Natural killer cell (primary cell): ENCODE results near the gene NPLOC4. TPM values are rescaled to one million over a fixed set of nuclear protein-coding genes. Genes with fewer than 3 reads are reported as not detected.

Source experiments
- ATAC-seq, 3 donors: fragments of 150-1000 bp in 2 of 3; fragments of 200-7000 bp in 1 of 3; cut with Tn5 transposase; 1 replicate in 1 of 3; 2 replicates in 2 of 3; pipeline ENCODE4 v1.10.0; 2021; ENCODE audit warnings: mild to moderate bottlenecking in 2 of 3, moderate library complexity in 2 of 3
- DNase-seq, 2 donors: peaks; one replicate each; pipeline versions ENCODE4 v3.0.0 to v3.0.0-alpha.2; 2013 to 2021; ENCODE audit warnings: mixed read lengths in 1 of 2
- H3K27ac ChIP-seq: one replicate; pipeline ENCODE4 v1.5.1; 2013; ENCODE audit warnings: mild to moderate bottlenecking, low read length
- H3K27me3 ChIP-seq: one replicate; pipeline ENCODE4 v1.6.1; 2013; ENCODE audit warnings: low read length; ENCODE audit not compliant: control insufficient read depth, insufficient read depth
- H3K36me3 ChIP-seq: one replicate; pipeline ENCODE4 v1.6.1; 2013; ENCODE audit warnings: low read length; ENCODE audit not compliant: control insufficient read depth, insufficient read depth
- H3K4me1 ChIP-seq: one replicate; pipeline ENCODE4 v1.6.1; 2013; ENCODE audit warnings: low read length; ENCODE audit not compliant: control insufficient read depth, insufficient read depth
- H3K4me3 ChIP-seq: one replicate; pipeline ENCODE4 v1.5.1; 2013; ENCODE audit warnings: low read length
- H3K9me3 ChIP-seq: one replicate; pipeline ENCODE4 v1.6.1; 2013; ENCODE audit warnings: low read length; ENCODE audit not compliant: control insufficient read depth, insufficient read depth
- H3K27ac Mint-ChIP-seq, 2 donors: one replicate each; pipeline ENCODE4 v1.8.0; 2022; ENCODE audit warnings: mild to moderate bottlenecking in 2 of 2, mixed read lengths in 2 of 2, moderate library complexity in 1 of 2
- H3K27me3 Mint-ChIP-seq, 2 donors: one replicate each; pipeline ENCODE4 v1.8.0; 2022; ENCODE audit warnings: low read depth in 2 of 2, mixed read lengths in 2 of 2
- H3K36me3 Mint-ChIP-seq: one replicate; pipeline ENCODE4 v1.8.0; 2022; ENCODE audit warnings: mixed read lengths
- H3K4me1 Mint-ChIP-seq, 2 donors: one replicate each; pipeline ENCODE4 v1.8.0; 2022; ENCODE audit warnings: mixed read lengths in 2 of 2
- H3K4me3 Mint-ChIP-seq: one replicate; pipeline ENCODE4 v1.8.0; 2022; ENCODE audit warnings: mild to moderate bottlenecking, moderate library complexity, mixed read lengths
- H3K9me3 Mint-ChIP-seq, 2 donors: one replicate each; pipeline ENCODE4 v1.8.0; 2022; ENCODE audit warnings: mixed read lengths in 2 of 2
- WGBS: methylation state at CpG from one replicate; pipeline ENCODE4 v1.1.7; 2013; ENCODE audit warnings: missing lambda C conversion rate; ENCODE audit not compliant: insufficient coverage; 5-methylcytosine and 5-hydroxymethylcytosine counted together
- intact Hi-C: fragments of 100-400 bp; cut with micrococcal nuclease; formaldehyde crosslinking; loops from one replicate; pipeline ENCODE4 v1.14.2; 2022
- total RNA-seq, 4 donors: library from RNA; stranded (reverse); fragments of 120-200 nt in 1 of 4; gene quantifications; one replicate each; pipeline versions ENCODE4 v1.2.3 to v1.2.4, GENCODE V29; 2013 to 2022
- TF ChIP-seq, protein P1 (sequence below): fragments of 200-600 bp; IDR thresholded peaks from one replicate; pipeline ENCODE4 v1.8.0; 2022; ENCODE audit warnings: antibody characterized with exemption

NPLOC4 gene
- total RNA-seq, 3 donors from 2014 or later (not counting 1 experiment from before 2014, with no cell fraction given), result 96.2 to 117 (median 99.1) TPM

DNA sequence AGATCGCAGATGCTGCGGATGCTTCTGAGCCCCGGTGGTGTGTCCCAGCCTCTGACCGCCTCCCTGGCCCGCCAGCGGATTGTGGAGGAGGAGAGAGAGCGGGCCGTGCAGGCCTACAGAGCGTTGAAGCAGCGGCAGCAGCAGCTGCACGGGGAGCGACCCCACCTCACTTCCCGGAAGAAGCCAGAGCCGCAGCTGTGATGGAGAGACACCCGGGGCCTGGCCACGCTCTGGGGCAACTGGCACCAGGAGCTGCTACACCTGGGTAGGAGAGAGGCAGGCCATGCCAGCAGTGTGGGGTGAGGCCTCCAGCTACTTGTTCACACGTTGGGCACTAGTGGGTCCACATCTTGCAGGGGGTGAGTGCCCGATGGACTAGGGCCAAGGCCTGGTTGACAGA, 35.6 kb upstream of the NPLOC4 start:
- H3K27me3 ChIP-seq, result no peaks in the 10 kb centered on the region
- no peak overlapping the region for H3K27ac ChIP-seq
- H3K36me3 ChIP-seq, result peaks cover 38% of the 10 kb centered on the region
- H3K4me3 ChIP-seq, result no peak overlapping the region
- TF ChIP-seq, protein P1, sequence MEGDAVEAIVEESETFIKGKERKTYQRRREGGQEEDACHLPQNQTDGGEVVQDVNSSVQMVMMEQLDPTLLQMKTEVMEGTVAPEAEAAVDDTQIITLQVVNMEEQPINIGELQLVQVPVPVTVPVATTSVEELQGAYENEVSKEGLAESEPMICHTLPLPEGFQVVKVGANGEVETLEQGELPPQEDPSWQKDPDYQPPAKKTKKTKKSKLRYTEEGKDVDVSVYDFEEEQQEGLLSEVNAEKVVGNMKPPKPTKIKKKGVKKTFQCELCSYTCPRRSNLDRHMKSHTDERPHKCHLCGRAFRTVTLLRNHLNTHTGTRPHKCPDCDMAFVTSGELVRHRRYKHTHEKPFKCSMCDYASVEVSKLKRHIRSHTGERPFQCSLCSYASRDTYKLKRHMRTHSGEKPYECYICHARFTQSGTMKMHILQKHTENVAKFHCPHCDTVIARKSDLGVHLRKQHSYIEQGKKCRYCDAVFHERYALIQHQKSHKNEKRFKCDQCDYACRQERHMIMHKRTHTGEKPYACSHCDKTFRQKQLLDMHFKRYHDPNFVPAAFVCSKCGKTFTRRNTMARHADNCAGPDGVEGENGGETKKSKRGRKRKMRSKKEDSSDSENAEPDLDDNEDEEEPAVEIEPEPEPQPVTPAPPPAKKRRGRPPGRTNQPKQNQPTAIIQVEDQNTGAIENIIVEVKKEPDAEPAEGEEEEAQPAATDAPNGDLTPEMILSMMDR, result no peak
- H3K4me1 ChIP-seq, result peaks cover 7% of the 10 kb centered on the region
- DNase-seq (no peak), ATAC-seq (no peak)
- Mint-ChIP-seq H3K4me1 (peaks cover 7 to 17% of the 10 kb centered on the region in 2 donors), H3K27me3 (no peaks in the 10 kb centered on the region), H3K27ac (no peak overlapping the region), H3K36me3 (no peaks in the 10 kb centered on the region), H3K4me3 (no peak overlapping the region), H3K9me3 (no peaks in the 10 kb centered on the region)
- H3K9me3 ChIP-seq, result no peaks in the 10 kb centered on the region
- intact Hi-C loops, result no loop called here
- WGBS, result 95% methylated on average over 18 of the region's 18 CpGs

DNA sequence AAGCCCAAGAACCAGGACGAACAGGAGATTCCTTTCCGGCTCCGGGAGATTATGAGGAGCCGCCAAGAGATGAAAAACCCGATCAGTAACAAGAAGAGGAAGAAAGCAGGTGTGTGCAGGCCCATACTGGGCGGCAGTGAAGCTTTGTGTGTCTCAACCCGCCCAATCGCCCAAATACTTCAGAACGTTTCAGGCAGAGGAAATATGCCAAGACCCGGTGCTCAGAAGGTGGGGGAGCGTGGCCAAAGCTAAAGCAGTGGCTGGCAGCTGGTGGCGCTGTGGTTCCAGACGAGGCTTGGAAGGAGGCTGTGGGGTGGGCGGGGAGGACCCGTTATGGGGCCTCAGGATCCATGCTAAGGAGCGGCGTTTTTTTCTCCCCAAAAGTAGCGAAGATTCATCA, 30.8 kb upstream of the NPLOC4 start:
- Histone ChIP-seq H3K36me3 (peaks cover 32% of the 10 kb centered on the region), H3K4me1 (peaks cover 37% of the 10 kb centered on the region), H3K4me3 (no peak overlapping the region), H3K27ac (no peak overlapping the region), H3K9me3 (no peaks in the 10 kb centered on the region), H3K27me3 (no peaks in the 10 kb centered on the region)
- Mint-ChIP-seq H3K27ac (peak overlapping the region in 1 of 2 donors; percentile 89), H3K9me3 (no peaks in the 10 kb centered on the region), H3K27me3 (no peaks in the 10 kb centered on the region), H3K4me1 (peaks cover 15 to 23% of the 10 kb centered on the region in 2 donors), H3K4me3 (peak overlapping the region; percentile 94), H3K36me3 (no peaks in the 10 kb centered on the region)
- intact Hi-C loops, result loop anchor here (5.0 kb wide), 1 partner anchor 35 kb away; the partner anchor contains the start of gene MRPL12
- TF ChIP-seq, protein P1, result no peak
- DNase-seq (peak in 1 of 2 donors; percentile 23), ATAC-seq (no peak)
- 92% methylated on average over 18 of the region's 18 CpGs for WGBS

- no peaks in the 10 kb centered on the region for H3K9me3 ChIP-seq
- H3K4me3 Mint-ChIP-seq, result peak within 1 kb of the TSS; percentile 94
- intact Hi-C loops, result loop anchor here (5.0 kb wide), 1 partner anchor 36 kb away; the partner anchor contains the start of gene MRPL12
- peak within 1 kb of the TSS; percentile 89 for H3K4me3 ChIP-seq
- peak within 1 kb of the TSS; percentile 89 to 94 for H3K27ac Mint-ChIP-seq
- peak; percentile 91 to 99 (median 98) for ATAC-seq
- H3K27ac ChIP-seq, result peak within 1 kb of the TSS; percentile 83
- peak; percentile 92 to 96 for DNase-seq
- WGBS, result under 1% methylated on average over 96 of the region's 96 CpGs
- H3K36me3 Mint-ChIP-seq, result no peaks in the 10 kb centered on the region
- H3K9me3 Mint-ChIP-seq, result no peaks in the 10 kb centered on the region
- no peaks in the 10 kb centered on the region for H3K27me3 ChIP-seq
- H3K4me1 Mint-ChIP-seq, result peaks cover 15 to 23% of the 10 kb centered on the region in 2 donors
- peaks cover 41% of the 10 kb centered on the region for H3K4me1 ChIP-seq
- TF ChIP-seq, protein P1, result no peak
- H3K36me3 ChIP-seq, result peaks cover 21% of the 10 kb centered on the region
- no peaks in the 10 kb centered on the region for H3K27me3 Mint-ChIP-seq
Observed at GRCh38 chr17:81666342-81667191, 29.7 kb upstream of the NPLOC4 start, which contains the start of the genes CCDC137 and OXLD1. CCDC137 (plus strand) TSS chr17:81666737; CDS start chr17:81666767, 30 bp downstream. OXLD1 (minus strand) TSS chr17:81666605; CDS start chr17:81666577, 28 bp downstream.
